Loucy (cell line): Measurements from ENCODE around the gene RPS5.

Experiments used
- H2AFZ ChIP-seq: fragments of 200-600 bp; sonication (generic); 2 replicates; pipeline ENCODE4 v1.6.0; 2016; ENCODE audit warnings: antibody characterized with exemption, mild to moderate bottlenecking, low read length, moderate library complexity
- H3F3A ChIP-seq: fragments of 200-600 bp; 2 replicates; pipeline ENCODE4 v1.6.0; 2016; ENCODE audit warnings: antibody characterized with exemption, low read depth, mild to moderate bottlenecking
- H3K27me3 ChIP-seq: fragments of 200-600 bp; sonication (generic); 2 replicates; pipeline ENCODE4 v1.6.1; 2014; ENCODE audit warnings: low read length, mild to moderate bottlenecking; ENCODE audit not compliant: insufficient read depth, poor library complexity, severe bottlenecking
- H3K36me3 ChIP-seq: fragments of 200-600 bp; sonication (generic); 2 replicates; pipeline ENCODE4 v1.6.1; 2016; ENCODE audit warnings: low read length; ENCODE audit not compliant: insufficient read depth
- H3K4me1 ChIP-seq: fragments of 200-600 bp; sonication (generic); 2 replicates; pipeline ENCODE4 v1.5.1; 2014; ENCODE audit warnings: low read length, mild to moderate bottlenecking; ENCODE audit not compliant: insufficient read depth, poor library complexity, severe bottlenecking
- H3K4me2 ChIP-seq: fragments of 200-600 bp; sonication (generic); 2 replicates; pipeline ENCODE4 v1.6.0; 2014; ENCODE audit warnings: antibody characterized with exemption, low read length, low read depth, mild to moderate bottlenecking; ENCODE audit not compliant: poor library complexity, severe bottlenecking
- H3K4me3 ChIP-seq: fragments of 200-600 bp; sonication (generic); 2 replicates; pipeline ENCODE4 v1.5.1; 2014; ENCODE audit warnings: low read length, mild to moderate bottlenecking, mixed read lengths; ENCODE audit not compliant: poor library complexity, severe bottlenecking
- H3K79me2 ChIP-seq: fragments of 200-600 bp; sonication (generic); 2 replicates; pipeline ENCODE4 v1.6.1; 2014; ENCODE audit warnings: low read length; ENCODE audit not compliant: insufficient read depth
- H3K9ac ChIP-seq: fragments of 200-600 bp; sonication (generic); 2 replicates; pipeline ENCODE4 v1.6.0; 2014; ENCODE audit warnings: mild to moderate bottlenecking, low read depth, low read length, moderate library complexity; ENCODE audit not compliant: poor library complexity, severe bottlenecking
- H3K9me2 ChIP-seq: fragments of 200-600 bp; sonication (generic); replicated peaks from 2 replicates; pipeline ENCODE4 v1.6.1; 2016; ENCODE audit warnings: low read depth, low read length, mixed read lengths
- H3K9me3 ChIP-seq: fragments of 200-600 bp; sonication (generic); 2 replicates; pipeline ENCODE4 v1.6.1; 2014; ENCODE audit warnings: mild to moderate bottlenecking, antibody characterized with exemption, low read length, low read depth; ENCODE audit not compliant: insufficient read depth
- H4K20me1 ChIP-seq: fragments of 200-600 bp; sonication (generic); 2 replicates; pipeline ENCODE4 v1.6.0; 2014; ENCODE audit warnings: antibody characterized with exemption, low read length, mild to moderate bottlenecking; ENCODE audit not compliant: insufficient read depth, poor library complexity, severe bottlenecking
- EZH2phosphoT487 ChIP-seq: fragments of 200-600 bp; IDR thresholded peaks from 2 replicates; pipeline ENCODE4 v1.6.1; 2018; ENCODE audit warnings: antibody characterized with exemption, mild to moderate bottlenecking, moderate library complexity, borderline replicate concordance
- TF ChIP-seq, protein P1 (sequence below): fragments of 200-600 bp; sonication (generic); conservative IDR thresholded peaks from 2 replicates; pipeline ENCODE4 v1.5.1; 2014; ENCODE audit warnings: mild to moderate bottlenecking, antibody characterized with exemption, low read length

The RPS5 gene

DNA sequence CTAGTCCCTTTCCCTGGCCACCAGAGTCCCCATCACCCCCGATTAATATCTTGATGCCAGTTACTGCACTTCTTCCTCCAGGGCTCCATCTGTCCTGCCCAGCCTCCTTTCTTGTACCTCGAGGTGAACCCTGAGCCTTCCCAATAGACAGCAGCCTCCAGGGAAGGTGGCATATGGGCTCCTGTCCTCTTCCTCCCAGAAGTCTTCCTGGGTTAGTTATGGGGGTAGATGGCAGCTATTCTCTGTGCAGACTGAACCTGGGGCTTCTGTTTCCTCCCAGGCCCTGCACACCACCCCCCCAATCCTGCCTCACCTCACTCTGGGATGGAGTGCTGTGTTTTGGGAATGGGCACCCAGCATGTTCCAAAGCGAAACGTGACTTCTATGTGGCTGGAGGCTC is 11.0 kb downstream of the RPS5 start:
- Histone ChIP-seq H3F3A (peaks cover 4% of the 10 kb centered on the region; the same call in 1 of the 2 replicates), H3K36me3 (peaks cover 22% of the 10 kb centered on the region; the same call in 1 of the 2 replicates), H3K4me3 (no peak overlapping the region), H3K9me3 (no peaks in the 10 kb centered on the region), H3K79me2 (no peaks in the 10 kb centered on the region), H2AFZ (no peak overlapping the region), H3K27me3 (no peaks in the 10 kb centered on the region), H3K9ac (no peak overlapping the region), H3K4me1 (peaks cover 12% of the 10 kb centered on the region), H3K9me2 (no peaks in the 10 kb centered on the region), H3K4me2 (no peak overlapping the region), H4K20me1 (peaks cover 10% of the 10 kb centered on the region)
- no peak for TF ChIP-seq EZH2phosphoT487
- TF ChIP-seq, protein P1, sequence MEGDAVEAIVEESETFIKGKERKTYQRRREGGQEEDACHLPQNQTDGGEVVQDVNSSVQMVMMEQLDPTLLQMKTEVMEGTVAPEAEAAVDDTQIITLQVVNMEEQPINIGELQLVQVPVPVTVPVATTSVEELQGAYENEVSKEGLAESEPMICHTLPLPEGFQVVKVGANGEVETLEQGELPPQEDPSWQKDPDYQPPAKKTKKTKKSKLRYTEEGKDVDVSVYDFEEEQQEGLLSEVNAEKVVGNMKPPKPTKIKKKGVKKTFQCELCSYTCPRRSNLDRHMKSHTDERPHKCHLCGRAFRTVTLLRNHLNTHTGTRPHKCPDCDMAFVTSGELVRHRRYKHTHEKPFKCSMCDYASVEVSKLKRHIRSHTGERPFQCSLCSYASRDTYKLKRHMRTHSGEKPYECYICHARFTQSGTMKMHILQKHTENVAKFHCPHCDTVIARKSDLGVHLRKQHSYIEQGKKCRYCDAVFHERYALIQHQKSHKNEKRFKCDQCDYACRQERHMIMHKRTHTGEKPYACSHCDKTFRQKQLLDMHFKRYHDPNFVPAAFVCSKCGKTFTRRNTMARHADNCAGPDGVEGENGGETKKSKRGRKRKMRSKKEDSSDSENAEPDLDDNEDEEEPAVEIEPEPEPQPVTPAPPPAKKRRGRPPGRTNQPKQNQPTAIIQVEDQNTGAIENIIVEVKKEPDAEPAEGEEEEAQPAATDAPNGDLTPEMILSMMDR: no peak

DNA sequence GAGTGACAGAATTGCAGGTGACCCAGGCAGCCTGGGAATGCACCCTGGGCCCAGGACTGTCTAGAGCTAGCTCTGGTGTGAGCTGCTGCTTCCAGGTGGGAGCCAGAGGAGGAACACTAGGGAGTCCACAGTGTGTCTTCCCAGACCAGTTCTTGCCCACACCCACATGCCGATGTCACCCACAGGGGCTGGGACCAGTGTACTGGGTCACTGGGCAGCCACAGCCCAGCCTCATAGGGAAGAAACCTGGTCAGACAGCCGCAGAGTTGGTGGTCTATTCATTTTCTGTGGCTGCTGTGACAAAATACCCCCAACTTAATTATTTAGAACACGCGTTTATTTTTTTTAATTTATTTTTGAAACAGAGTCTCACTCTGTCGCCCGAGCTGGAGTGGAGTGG is 11.5 kb downstream of the RPS5 start:
- Histone ChIP-seq H3K9me2 (no peaks in the 10 kb centered on the region), H3K4me1 (peaks cover 12% of the 10 kb centered on the region), H4K20me1 (peaks cover 7% of the 10 kb centered on the region), H3K9me3 (no peaks in the 10 kb centered on the region), H3K79me2 (no peaks in the 10 kb centered on the region), H3K27me3 (no peaks in the 10 kb centered on the region), H3K4me2 (no peak overlapping the region), H3K4me3 (no peak overlapping the region), H3F3A (peaks cover 6% of the 10 kb centered on the region; the same call in 1 of the 2 replicates), H3K9ac (no peak overlapping the region), H3K36me3 (peaks cover 18% of the 10 kb centered on the region; the same call in 1 of the 2 replicates), H2AFZ (no peak overlapping the region)
- TF ChIP-seq EZH2phosphoT487: no peak
- TF ChIP-seq, protein P1: no peak

DNA sequence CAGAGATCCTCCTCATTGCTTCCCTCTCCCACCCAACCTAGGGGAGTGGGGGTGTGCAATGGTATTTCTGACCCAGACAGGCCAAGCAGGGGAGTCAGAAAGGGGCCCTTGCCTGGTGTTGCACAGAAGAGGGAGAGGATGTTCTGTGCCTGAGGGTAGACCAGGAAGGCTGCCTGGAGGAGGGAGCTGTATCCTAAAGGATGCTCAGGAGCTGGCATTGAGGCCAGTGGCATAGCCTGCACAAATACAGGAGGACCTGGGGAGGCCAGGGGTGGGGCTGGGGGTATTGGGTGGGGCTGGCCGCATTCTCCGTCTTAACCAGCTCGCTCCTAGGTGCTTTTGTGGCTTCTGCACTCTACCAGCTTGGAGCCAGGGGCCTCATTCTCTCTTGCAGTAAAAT is 12.8 kb downstream of the RPS5 start:
- no peak overlapping the region for H3K4me2 ChIP-seq
- no peak for TF ChIP-seq EZH2phosphoT487
- TF ChIP-seq, protein P1: no peak
- no peak overlapping the region for H3K9ac ChIP-seq

More for the DNA sequence above, 12.8 kb downstream of the RPS5 start:
- H3K27me3 ChIP-seq: no peaks in the 10 kb centered on the region
- peaks cover 6% of the 10 kb centered on the region; the same call in 1 of the 2 replicates for H3F3A ChIP-seq
- H3K4me3 ChIP-seq: no peak overlapping the region
- peaks cover 2% of the 10 kb centered on the region for H4K20me1 ChIP-seq
- H3K9me2 ChIP-seq: no peaks in the 10 kb centered on the region
- H3K36me3 ChIP-seq: peaks cover 4% of the 10 kb centered on the region; the same call in 1 of the 2 replicates
- H2AFZ ChIP-seq: no peak overlapping the region
- H3K9me3 ChIP-seq: no peaks in the 10 kb centered on the region
- peaks cover 12% of the 10 kb centered on the region for H3K4me1 ChIP-seq
- no peaks in the 10 kb centered on the region for H3K79me2 ChIP-seq
